Activated B cell treated with CpG ODN at 0.5 μM for 24 hours (primary cell): ENCODE measurements around the gene VSIG4. TPM values are rescaled to one million over a fixed set of nuclear protein-coding genes. Genes with fewer than 3 reads are reported as not detected.
"Not testable (repeated sequence)": the region's sequence is repeated elsewhere in the genome, so short reads cannot be mapped to it uniquely, and the experiment has no call there.

Experiments used
- ATAC-seq: fragments of 200-7000 bp; cut with Tn5 transposase; one replicate; pipeline ENCODE4 v1.10.0; 2021; ENCODE audit warnings: low read depth, mild to moderate bottlenecking, moderate library complexity
- CTCF ChIA-PET: fragments of 350-600 bp; sonication (Branson Sonifier 250); formaldehyde crosslinking; loops from one replicate; lab custom pipeline; 2021; ENCODE audit warnings: antibody characterized with exemption; lab: Charles Lee
- POLR2A ChIA-PET: fragments of 350-600 bp; sonication (Branson Sonifier 250); formaldehyde crosslinking; loops from one replicate; lab custom pipeline; 2021; ENCODE audit warnings: antibody characterized with exemption; lab: Charles Lee
- DNase-seq: peaks from one replicate; pipeline ENCODE4 v3.0.0; 2022
- H3K27ac Mint-ChIP-seq: one replicate; pipeline ENCODE4 v1.8.0; 2020; ENCODE audit warnings: mixed read lengths
- H3K27me3 Mint-ChIP-seq: one replicate; pipeline ENCODE4 v1.8.0; 2021; ENCODE audit warnings: mixed read lengths
- H3K36me3 Mint-ChIP-seq: one replicate; pipeline ENCODE4 v1.8.0; 2021; ENCODE audit warnings: low read depth, mixed read lengths
- H3K4me1 Mint-ChIP-seq: one replicate; pipeline ENCODE4 v1.8.0; 2021; ENCODE audit warnings: mixed read lengths
- H3K4me3 Mint-ChIP-seq: one replicate; pipeline ENCODE4 v1.8.0; 2020; ENCODE audit warnings: mild to moderate bottlenecking, mixed read lengths
- H3K9me3 Mint-ChIP-seq: one replicate; pipeline ENCODE4 v1.8.0; 2020; ENCODE audit warnings: mixed read lengths
- CTCF ChIP-seq: fragments of 200-600 bp; IDR thresholded peaks from one replicate; pipeline ENCODE4 v1.8.0; 2022; ENCODE audit warnings: antibody characterized with exemption, mild to moderate bottlenecking
- intact Hi-C: fragments of 100-400 bp; cut with micrococcal nuclease; formaldehyde crosslinking; loops from one replicate; pipeline ENCODE4 v1.15.1; 2024
- total RNA-seq: library from RNA; stranded (reverse); gene quantifications from 2 replicates; pipeline ENCODE4 v1.2.3, GENCODE V29; 2022

VSIG4 gene
- total RNA-seq, result not detected in 2 replicates

- intact Hi-C loops, result loop anchor here (10.0 kb wide), 1 partner anchor 65 kb away; no protein-coding TSS in a partner anchor
- Mint-ChIP-seq H3K4me3 (no peak within 1 kb of the TSS), H3K36me3 (no peaks in the 10 kb centered on the region), H3K27ac (no peak within 1 kb of the TSS), H3K4me1 (peaks cover 2% of the 10 kb centered on the region), H3K9me3 (no peaks in the 10 kb centered on the region), H3K27me3 (no peaks in the 10 kb centered on the region)
- DNase-seq, result no peak
- POLR2A ChIA-PET, result no interaction called here
- no peak for ATAC-seq
- no peak for TF ChIP-seq CTCF
- CTCF ChIA-PET, result no interaction called here
These were observed at the start of gene VSIG4 for GRCh38 chrX:66039944-66040343. Gene VSIG4 (minus strand): TSS chrX:66040080. CDS start chrX:66039998, 82 bp downstream.

GRCh38 chrX:66076801-66077200, 36.9 kb upstream of the VSIG4 start:
- no peak for TF ChIP-seq CTCF
- H3K4me3 Mint-ChIP-seq, result no peak overlapping the region
- H3K9me3 Mint-ChIP-seq, result peaks cover 2% of the 10 kb centered on the region
- intact Hi-C loops, result no loop called here
- H3K4me1 Mint-ChIP-seq, result peaks cover 16% of the 10 kb centered on the region
- no peaks in the 10 kb centered on the region for H3K27me3 Mint-ChIP-seq
- no peaks in the 10 kb centered on the region for H3K36me3 Mint-ChIP-seq
- ChIA-PET CTCF (no interaction called here), POLR2A (no interaction called here)
- ATAC-seq, result no peak
- H3K27ac Mint-ChIP-seq, result no peak overlapping the region
- DNase-seq, result no peak

GRCh38 chrX:66074920-66075879, 35.3 kb upstream of the VSIG4 start:
- POLR2A ChIA-PET, result no interaction called here
- no peak for ATAC-seq
- intact Hi-C loops, result no loop called here
- CTCF ChIA-PET, result no interaction called here
- peak overlapping the region; percentile 81 for H3K4me3 Mint-ChIP-seq
- H3K27ac Mint-ChIP-seq, result peak overlapping the region; percentile 87
- no peaks in the 10 kb centered on the region for H3K36me3 Mint-ChIP-seq
- peaks cover 2% of the 10 kb centered on the region for H3K9me3 Mint-ChIP-seq
- DNase-seq, result no peak
- H3K4me1 Mint-ChIP-seq, result peaks cover 16% of the 10 kb centered on the region
- no peaks in the 10 kb centered on the region for H3K27me3 Mint-ChIP-seq
- no peak for TF ChIP-seq CTCF

GRCh38 chrX:66071126-66071525, 31.2 kb upstream of the VSIG4 start:
- no peak for ATAC-seq
- peaks cover 16% of the 10 kb centered on the region for H3K4me1 Mint-ChIP-seq
- no peak for DNase-seq
- no peak overlapping the region for H3K27ac Mint-ChIP-seq
- no peak for TF ChIP-seq CTCF
- CTCF ChIA-PET, result no interaction called here
- POLR2A ChIA-PET, result no interaction called here
- no peaks in the 10 kb centered on the region for H3K27me3 Mint-ChIP-seq
- peaks cover 2% of the 10 kb centered on the region for H3K9me3 Mint-ChIP-seq
- no peak overlapping the region for H3K4me3 Mint-ChIP-seq
- intact Hi-C loops, result no loop called here
- no peaks in the 10 kb centered on the region for H3K36me3 Mint-ChIP-seq

GRCh38 chrX:66064261-66064660, 24.4 kb upstream of the VSIG4 start:
- H3K4me1 Mint-ChIP-seq, result peaks cover 23% of the 10 kb centered on the region
- intact Hi-C loops, result no loop called here
- ChIA-PET CTCF (no interaction called here), POLR2A (no interaction called here)
- DNase-seq (no peak), ATAC-seq (no peak)
- H3K36me3 Mint-ChIP-seq, result no peaks in the 10 kb centered on the region
- no peaks in the 10 kb centered on the region for H3K27me3 Mint-ChIP-seq
- H3K9me3 Mint-ChIP-seq, result no peaks in the 10 kb centered on the region
- no peak for TF ChIP-seq CTCF
- H3K4me3 Mint-ChIP-seq, result no peak overlapping the region
- no peak overlapping the region for H3K27ac Mint-ChIP-seq

GRCh38 chrX:66057019-66057418, 17.1 kb upstream of the VSIG4 start:
- DNase-seq, POLR2A ChIA-PET, H3K27ac Mint-ChIP-seq, H3K27me3 Mint-ChIP-seq, ATAC-seq, H3K36me3 Mint-ChIP-seq, intact Hi-C loops, H3K9me3 Mint-ChIP-seq, CTCF ChIA-PET, H3K4me3 Mint-ChIP-seq: not testable (repeated sequence)
- H3K4me1 Mint-ChIP-seq, result peaks cover 15% of the 10 kb centered on the region
